Stomach (tissue), 4 donors: ENCODE results near the gene TPCN2.

Source experiments
- EP300 ChIP-seq: sonication (generic); formaldehyde crosslinking; IDR thresholded peaks from one replicate; pipeline ENCODE4 v1.6.1; 2017; ENCODE audit warnings: antibody characterized with exemption
- POLR2AphosphoS5 ChIP-seq, 3 donors: sonication (generic); formaldehyde crosslinking; IDR thresholded peaks; one replicate each; pipeline ENCODE4 v1.6.1; 2016; ENCODE audit warnings: antibody characterized with exemption in 3 of 3
- TF ChIP-seq, protein P1 (sequence below), 7 experiments: fragments of 450-650 bp in 4 of 7; fragments of 200-600 bp in 3 of 7; sonication (generic) in 3 of 7; IDR thresholded peaks; one replicate each; pipeline ENCODE4 v1.5.1; 2016 to 2019; ENCODE audit warnings: antibody characterized with exemption in 7 of 7, control low read depth in 2 of 7, mild to moderate bottlenecking in 1 of 7

DNA sequence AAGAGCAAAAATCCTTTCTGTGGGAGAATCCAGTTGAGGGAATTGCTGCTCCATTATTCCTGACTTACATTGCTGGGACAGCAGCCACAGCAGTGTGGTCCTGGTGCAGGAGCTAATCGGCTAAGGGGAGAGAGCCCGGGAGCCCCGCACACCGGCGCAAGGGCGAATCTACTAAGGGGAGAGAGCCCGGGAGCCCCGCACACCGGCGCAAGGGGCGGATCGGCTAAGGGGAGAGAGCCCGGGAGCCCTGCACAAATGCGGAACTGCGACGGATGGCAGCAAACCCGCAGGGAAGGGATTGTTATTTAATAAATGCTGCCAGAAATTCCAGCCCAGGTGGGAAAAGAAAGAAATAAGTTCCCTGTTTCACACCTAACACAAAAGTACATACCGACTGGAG lies 43.5 kb downstream of the TPCN2 start:
- no peak for TF ChIP-seq EP300
- TF ChIP-seq, protein P1, sequence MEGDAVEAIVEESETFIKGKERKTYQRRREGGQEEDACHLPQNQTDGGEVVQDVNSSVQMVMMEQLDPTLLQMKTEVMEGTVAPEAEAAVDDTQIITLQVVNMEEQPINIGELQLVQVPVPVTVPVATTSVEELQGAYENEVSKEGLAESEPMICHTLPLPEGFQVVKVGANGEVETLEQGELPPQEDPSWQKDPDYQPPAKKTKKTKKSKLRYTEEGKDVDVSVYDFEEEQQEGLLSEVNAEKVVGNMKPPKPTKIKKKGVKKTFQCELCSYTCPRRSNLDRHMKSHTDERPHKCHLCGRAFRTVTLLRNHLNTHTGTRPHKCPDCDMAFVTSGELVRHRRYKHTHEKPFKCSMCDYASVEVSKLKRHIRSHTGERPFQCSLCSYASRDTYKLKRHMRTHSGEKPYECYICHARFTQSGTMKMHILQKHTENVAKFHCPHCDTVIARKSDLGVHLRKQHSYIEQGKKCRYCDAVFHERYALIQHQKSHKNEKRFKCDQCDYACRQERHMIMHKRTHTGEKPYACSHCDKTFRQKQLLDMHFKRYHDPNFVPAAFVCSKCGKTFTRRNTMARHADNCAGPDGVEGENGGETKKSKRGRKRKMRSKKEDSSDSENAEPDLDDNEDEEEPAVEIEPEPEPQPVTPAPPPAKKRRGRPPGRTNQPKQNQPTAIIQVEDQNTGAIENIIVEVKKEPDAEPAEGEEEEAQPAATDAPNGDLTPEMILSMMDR (IDR thresholded peaks at IDR 0.05) = no peak
- TF ChIP-seq POLR2AphosphoS5 (IDR thresholded peaks at IDR 0.05) = no peak
